CD4-positive, alpha-beta T cell (primary cell): Measurements from ENCODE around the gene PLA2G5. TPM values are rescaled to one million over a fixed set of nuclear protein-coding genes. Genes with fewer than 3 reads are reported as not detected.

Experiments used
- ATAC-seq: fragments of 200-7000 bp; cut with Tn5 transposase; one replicate; pipeline ENCODE4 v1.10.0; 2022; ENCODE audit warnings: mild to moderate bottlenecking; ENCODE audit not compliant: poor library complexity
- CTCF ChIA-PET: fragments of 350-600 bp; sonication (Branson Sonifier 250); formaldehyde crosslinking; loops from one replicate; lab custom pipeline; 2021; ENCODE audit warnings: antibody characterized with exemption, inconsistent platforms; lab: Charles Lee
- POLR2A ChIA-PET: fragments of 350-600 bp; sonication (Branson Sonifier 250); formaldehyde crosslinking; loops from one replicate; lab custom pipeline; 2021; ENCODE audit warnings: antibody characterized with exemption, inconsistent platforms; lab: Charles Lee
- DNase-seq, 14 experiments: peaks; one replicate each; pipeline ENCODE4 v3.0.0-alpha.2; 2013 to 2020; ENCODE audit warnings: mixed read lengths in 2 of 14
- H3K27ac ChIP-seq, 2 donors: one replicate each; pipeline versions ENCODE4 v1.5.1 to v1.7.0; 2013; ENCODE audit warnings: low read length in 2 of 2, low read depth in 1 of 2, mild to moderate bottlenecking in 1 of 2
- H3K27me3 ChIP-seq, 2 experiments: 1 replicate in 1 of 2; 2 replicates in 1 of 2; pipeline versions ENCODE4 v1.6.1 to v1.7.0; 2013; ENCODE audit warnings: low read length in 2 of 2, control low read depth in 1 of 2, mild to moderate bottlenecking in 1 of 2, moderate library complexity in 1 of 2; ENCODE audit not compliant: insufficient read depth in 2 of 2, control insufficient read depth in 1 of 2
- H3K36me3 ChIP-seq: one replicate; pipeline ENCODE4 v1.6.1; 2013; ENCODE audit warnings: low read length, control low read depth; ENCODE audit not compliant: insufficient read depth
- H3K4me1 ChIP-seq: one replicate; pipeline ENCODE4 v1.6.1; 2013; ENCODE audit warnings: low read length, control low read depth; ENCODE audit not compliant: insufficient read depth
- H3K4me3 ChIP-seq: one replicate; pipeline ENCODE4 v1.5.1; 2013; ENCODE audit warnings: mild to moderate bottlenecking, low read length, moderate library complexity
- H3K9me3 ChIP-seq, 2 experiments: 1 replicate in 1 of 2; 2 replicates in 1 of 2; pipeline versions ENCODE4 v1.6.1 to v1.7.0; 2013; ENCODE audit warnings: low read length in 2 of 2, mild to moderate bottlenecking in 2 of 2, control low read depth in 1 of 2, moderate library complexity in 1 of 2; ENCODE audit not compliant: control insufficient read depth in 1 of 2, insufficient read depth in 1 of 2
- H3K27ac Mint-ChIP-seq: one replicate; pipeline ENCODE4 v1.8.0; 2020; ENCODE audit warnings: mixed read lengths
- H3K27me3 Mint-ChIP-seq: one replicate; pipeline ENCODE4 v1.8.0; 2021; ENCODE audit warnings: mixed read lengths
- H3K36me3 Mint-ChIP-seq: one replicate; pipeline ENCODE4 v1.8.0; 2021; ENCODE audit warnings: low read depth, mixed read lengths
- H3K4me1 Mint-ChIP-seq: one replicate; pipeline ENCODE4 v1.8.0; 2021; ENCODE audit warnings: low read depth, mixed read lengths
- H3K4me3 Mint-ChIP-seq: one replicate; pipeline ENCODE4 v1.8.0; 2020; ENCODE audit warnings: mild to moderate bottlenecking, mixed read lengths
- H3K9me3 Mint-ChIP-seq: one replicate; pipeline ENCODE4 v1.8.0; 2020; ENCODE audit warnings: mixed read lengths
- intact Hi-C, 2 experiments: fragments of 100-400 bp; cut with DNase I in 1 of 2; cut with micrococcal nuclease in 1 of 2; formaldehyde crosslinking; loops; one replicate each; pipeline versions ENCODE4 v1.15.1 to v1.9.0; 2023 to 2025; cut with DNase I, micrococcal nuclease
- total RNA-seq, 174 experiments: library from RNA in 2 of 174; stranded (reverse) in 2 of 174; gene quantifications; one replicate each; pipeline ENCODE4 v1.2.3 and lab custom pipeline; 2021 to 2026
- TF ChIP-seq, protein P1 (sequence below): fragments of 200-600 bp; IDR thresholded peaks from one replicate; pipeline ENCODE4 v1.8.0; 2022; ENCODE audit warnings: antibody characterized with exemption, mild to moderate bottlenecking

The PLA2G5 gene
- total RNA-seq, 2 experiments from 2014 or later, result not detected

DNA sequence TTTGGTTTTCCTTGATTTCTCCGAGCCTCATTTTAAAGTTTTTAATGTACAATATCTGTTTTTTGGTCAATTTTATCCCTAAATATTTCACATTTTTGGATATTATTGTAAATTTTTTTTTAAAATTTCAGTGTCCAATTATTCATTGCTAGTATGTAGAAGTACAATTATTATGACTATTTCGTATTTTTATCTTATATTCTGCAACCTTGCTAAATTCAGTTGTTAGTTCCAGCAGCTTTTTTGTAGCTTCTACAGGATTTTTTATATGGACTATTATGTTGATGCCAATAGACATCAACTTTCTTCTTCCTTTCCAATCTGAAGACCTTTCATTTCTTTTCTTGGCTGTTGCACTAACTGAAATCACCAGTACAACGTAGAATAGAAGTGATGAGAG, 65.0 kb downstream of the PLA2G5 start:
- TF ChIP-seq, protein P1, sequence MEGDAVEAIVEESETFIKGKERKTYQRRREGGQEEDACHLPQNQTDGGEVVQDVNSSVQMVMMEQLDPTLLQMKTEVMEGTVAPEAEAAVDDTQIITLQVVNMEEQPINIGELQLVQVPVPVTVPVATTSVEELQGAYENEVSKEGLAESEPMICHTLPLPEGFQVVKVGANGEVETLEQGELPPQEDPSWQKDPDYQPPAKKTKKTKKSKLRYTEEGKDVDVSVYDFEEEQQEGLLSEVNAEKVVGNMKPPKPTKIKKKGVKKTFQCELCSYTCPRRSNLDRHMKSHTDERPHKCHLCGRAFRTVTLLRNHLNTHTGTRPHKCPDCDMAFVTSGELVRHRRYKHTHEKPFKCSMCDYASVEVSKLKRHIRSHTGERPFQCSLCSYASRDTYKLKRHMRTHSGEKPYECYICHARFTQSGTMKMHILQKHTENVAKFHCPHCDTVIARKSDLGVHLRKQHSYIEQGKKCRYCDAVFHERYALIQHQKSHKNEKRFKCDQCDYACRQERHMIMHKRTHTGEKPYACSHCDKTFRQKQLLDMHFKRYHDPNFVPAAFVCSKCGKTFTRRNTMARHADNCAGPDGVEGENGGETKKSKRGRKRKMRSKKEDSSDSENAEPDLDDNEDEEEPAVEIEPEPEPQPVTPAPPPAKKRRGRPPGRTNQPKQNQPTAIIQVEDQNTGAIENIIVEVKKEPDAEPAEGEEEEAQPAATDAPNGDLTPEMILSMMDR, result no peak
- POLR2A ChIA-PET, result no interaction called here
- Histone ChIP-seq H3K36me3 (no peaks in the 10 kb centered on the region), H3K4me1 (no peaks in the 10 kb centered on the region), H3K4me3 (no peak overlapping the region), H3K27ac (no peak overlapping the region), H3K27me3 (peaks cover 0 to 12% of the 10 kb centered on the region in 2 experiments), H3K9me3 (peaks cover 0 to 6% of the 10 kb centered on the region in 2 experiments)
- H3K4me3 Mint-ChIP-seq, result no peak overlapping the region
- DNase-seq (no peak), ATAC-seq (no peak)
- no peaks in the 10 kb centered on the region for H3K9me3 Mint-ChIP-seq
- intact Hi-C loops, result no loop called here
- no peaks in the 10 kb centered on the region for H3K36me3 Mint-ChIP-seq
- CTCF ChIA-PET, result no interaction called here
- peaks cover 26% of the 10 kb centered on the region for H3K27me3 Mint-ChIP-seq
- H3K27ac Mint-ChIP-seq, result no peak overlapping the region
- no peaks in the 10 kb centered on the region for H3K4me1 Mint-ChIP-seq

- no peak overlapping the region for H3K4me3 Mint-ChIP-seq
- TF ChIP-seq, protein P1, result no peak
- intact Hi-C loops, result no loop called here
- H3K27me3 Mint-ChIP-seq, result peaks cover 29% of the 10 kb centered on the region
- CTCF ChIA-PET, result interaction anchor here (0.6 kb wide), 1 partner anchor 36 kb away, joined by 3 read pairs; no protein-coding TSS in a partner anchor
- Histone ChIP-seq H3K4me3 (no peak overlapping the region), H3K9me3 (no peaks in the 10 kb centered on the region), H3K27me3 (peaks cover 0 to 12% of the 10 kb centered on the region in 2 experiments), H3K27ac (no peak overlapping the region), H3K4me1 (no peaks in the 10 kb centered on the region), H3K36me3 (no peaks in the 10 kb centered on the region)
- DNase-seq (no peak), ATAC-seq (no peak)
- no peak overlapping the region for H3K27ac Mint-ChIP-seq
- no peaks in the 10 kb centered on the region for H3K9me3 Mint-ChIP-seq
- POLR2A ChIA-PET, result no interaction called here
- no peaks in the 10 kb centered on the region for H3K4me1 Mint-ChIP-seq
- no peaks in the 10 kb centered on the region for H3K36me3 Mint-ChIP-seq
These were observed 66.3 kb downstream of the PLA2G5 start for GRCh38 chr1:20136249-20136648.

DNA sequence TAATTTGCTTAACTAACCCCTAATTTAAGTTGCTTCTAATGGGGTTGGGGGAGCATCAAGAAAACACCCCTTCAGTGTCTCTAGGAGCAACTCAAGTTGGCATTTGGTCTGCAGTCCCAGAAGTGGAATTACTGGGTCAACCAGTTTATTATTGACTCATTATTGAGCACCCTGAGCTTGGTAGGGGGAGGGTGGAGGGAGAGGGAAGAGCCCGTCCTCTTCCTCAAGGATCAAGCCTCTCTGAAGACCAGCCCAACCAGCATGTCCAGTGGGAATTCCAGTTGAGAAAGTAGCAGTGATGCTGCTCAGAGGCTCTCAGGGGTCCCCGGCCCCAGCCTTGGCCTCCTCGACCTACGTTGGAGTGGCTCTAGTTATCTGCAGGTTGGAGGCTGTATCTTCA, 67.1 kb downstream of the PLA2G5 start:
- no peaks in the 10 kb centered on the region for H3K36me3 Mint-ChIP-seq
- H3K27me3 Mint-ChIP-seq, result peaks cover 24% of the 10 kb centered on the region
- H3K27me3 ChIP-seq, result peaks cover 0 to 12% of the 10 kb centered on the region in 2 experiments
- H3K9me3 Mint-ChIP-seq, result no peaks in the 10 kb centered on the region
- intact Hi-C loops, result no loop called here
- TF ChIP-seq, protein P1, result no peak
- ATAC-seq (no peak), DNase-seq (no peak)
- no peaks in the 10 kb centered on the region for H3K9me3 ChIP-seq
- POLR2A ChIA-PET, result no interaction called here
- CTCF ChIA-PET, result no interaction called here
- no peaks in the 10 kb centered on the region for H3K4me1 ChIP-seq
- no peak overlapping the region for H3K27ac Mint-ChIP-seq
- H3K4me3 ChIP-seq, result no peak overlapping the region
- no peaks in the 10 kb centered on the region for H3K36me3 ChIP-seq
- H3K4me3 Mint-ChIP-seq, result no peak overlapping the region
- no peaks in the 10 kb centered on the region for H3K4me1 Mint-ChIP-seq
- no peak overlapping the region for H3K27ac ChIP-seq
